Measurements from ENCODE around the gene RSPRY1. TPM values are rescaled to one million over a fixed set of nuclear protein-coding genes. Genes with fewer than 3 reads are reported as not detected.

Gene RSPRY1
- total RNA-seq, 1 experiment from 2014 or later = 57.7 TPM

DNA sequence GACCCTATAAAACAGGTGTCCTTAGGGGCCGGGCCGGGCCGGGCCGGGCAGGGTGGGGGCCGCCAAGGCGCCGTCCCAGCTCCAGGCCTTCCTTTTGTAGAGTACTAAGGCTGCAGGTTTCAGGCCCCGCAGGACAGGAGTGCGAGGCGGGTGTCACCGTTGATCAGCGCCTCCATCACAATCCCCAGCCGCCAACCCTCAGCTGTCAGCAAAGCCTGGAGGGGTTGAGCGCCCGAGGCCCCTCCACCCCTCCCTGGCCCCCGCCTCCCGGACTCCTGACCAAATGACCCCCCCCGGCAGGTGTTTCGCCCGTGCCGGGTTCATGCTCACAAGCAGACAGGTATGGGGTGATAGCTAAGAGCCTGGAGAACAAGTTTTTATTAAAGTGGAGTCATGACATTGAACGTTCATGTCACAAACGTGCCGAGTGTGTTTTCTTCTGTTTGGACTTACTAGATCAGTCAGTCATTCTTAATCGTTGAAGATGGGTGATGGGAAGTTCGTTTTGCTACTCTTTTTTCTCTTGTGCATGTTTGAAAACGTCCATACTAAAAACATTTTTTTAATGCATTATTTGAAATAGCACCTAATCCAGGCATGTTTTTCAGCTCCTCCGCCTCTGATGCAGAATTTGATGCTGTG lies 59.5 kb downstream of the RSPRY1 start:
- POLR2A ChIA-PET = interaction anchor here (0.6 to 2.3 kb wide), 13 partner anchors 10 to 458 kb away, joined by 3 to 9 read pairs (median 5); partner anchors contain the start of genes CIAPIN1, COQ9, PSME3IP1 and RSPRY1

DNA sequence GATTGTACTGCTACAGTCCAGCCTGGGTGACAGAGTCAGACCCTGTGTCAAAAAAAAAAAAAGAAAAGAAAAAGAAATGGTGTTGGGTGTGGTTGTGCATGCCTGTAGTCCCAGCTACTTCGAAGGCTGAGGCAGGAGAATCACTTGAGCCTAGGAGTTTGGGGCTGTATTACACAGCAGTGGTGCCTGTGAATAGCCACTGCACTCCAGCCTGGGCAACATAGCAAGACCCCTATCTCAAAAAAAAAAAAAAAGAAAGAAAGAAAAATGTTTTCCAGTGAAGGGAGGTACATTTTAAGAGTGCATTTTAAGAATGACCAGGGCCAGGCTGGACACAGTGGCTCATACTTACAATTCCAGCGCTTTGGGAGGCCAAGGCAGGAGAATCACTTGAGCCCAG lies 65.2 kb downstream of the RSPRY1 start:
- POLR2A ChIA-PET = no interaction called here
- Mint-ChIP-seq H3K4me1 (ENCODE audit: low read depth, unreplicated experiment) (no peaks in the 10 kb centered on the region), H3K27me3 (ENCODE audit: insufficient read depth, unreplicated experiment) (no peaks in the 10 kb centered on the region), H3K27ac (ENCODE audit: unreplicated experiment) (no peak overlapping the region), H3K9me3 (ENCODE audit: unreplicated experiment) (peaks cover 9% of the 10 kb centered on the region), H3K4me3 (ENCODE audit: unreplicated experiment) (no peak overlapping the region), H3K36me3 (ENCODE audit: insufficient read depth, unreplicated experiment) (peaks cover 70% of the 10 kb centered on the region)
- no peaks in the 10 kb centered on the region; the same call in 1 of the 2 replicates for H3K9me3 ChIP-seq
- H3K27me3 ChIP-seq (replicated peaks; ENCODE audit: control insufficient read depth, insufficient read depth, low read length) = no peaks in the 10 kb centered on the region
- no peak overlapping the region for H3K4me3 ChIP-seq (ENCODE audit: low read depth, low read length)
- BruUV-seq (replicated peaks) = no TSS peak
- intact Hi-C loops (cut with micrococcal nuclease; ENCODE audit: unreplicated experiment) = no loop called here
- DNase-seq = peak in 1 of 2 experiments; percentile 22
- TF ChIP-seq, protein P1, sequence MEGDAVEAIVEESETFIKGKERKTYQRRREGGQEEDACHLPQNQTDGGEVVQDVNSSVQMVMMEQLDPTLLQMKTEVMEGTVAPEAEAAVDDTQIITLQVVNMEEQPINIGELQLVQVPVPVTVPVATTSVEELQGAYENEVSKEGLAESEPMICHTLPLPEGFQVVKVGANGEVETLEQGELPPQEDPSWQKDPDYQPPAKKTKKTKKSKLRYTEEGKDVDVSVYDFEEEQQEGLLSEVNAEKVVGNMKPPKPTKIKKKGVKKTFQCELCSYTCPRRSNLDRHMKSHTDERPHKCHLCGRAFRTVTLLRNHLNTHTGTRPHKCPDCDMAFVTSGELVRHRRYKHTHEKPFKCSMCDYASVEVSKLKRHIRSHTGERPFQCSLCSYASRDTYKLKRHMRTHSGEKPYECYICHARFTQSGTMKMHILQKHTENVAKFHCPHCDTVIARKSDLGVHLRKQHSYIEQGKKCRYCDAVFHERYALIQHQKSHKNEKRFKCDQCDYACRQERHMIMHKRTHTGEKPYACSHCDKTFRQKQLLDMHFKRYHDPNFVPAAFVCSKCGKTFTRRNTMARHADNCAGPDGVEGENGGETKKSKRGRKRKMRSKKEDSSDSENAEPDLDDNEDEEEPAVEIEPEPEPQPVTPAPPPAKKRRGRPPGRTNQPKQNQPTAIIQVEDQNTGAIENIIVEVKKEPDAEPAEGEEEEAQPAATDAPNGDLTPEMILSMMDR (IDR thresholded peaks at IDR 0.05; ENCODE audit: insufficient read depth in 1 of 2, low read depth in 1 of 2, low read length in 1 of 2, severe bottlenecking in 1 of 2, unreplicated experiment in 1 of 2) = no peak
- CTCF ChIA-PET = no interaction called here
- peaks cover 9% of the 10 kb centered on the region for H3K36me3 ChIP-seq (ENCODE audit: control insufficient read depth, insufficient read depth, low read length)
- H3K4me1 ChIP-seq = no peaks in the 10 kb centered on the region

More for the DNA sequence above, 59.5 kb downstream of the RSPRY1 start:
- BruUV-seq (replicated peaks) = no TSS peak
- Mint-ChIP-seq H3K36me3 (ENCODE audit: insufficient read depth, unreplicated experiment) (peaks cover 55% of the 10 kb centered on the region), H3K27ac (ENCODE audit: unreplicated experiment) (peak overlapping the region; percentile 87), H3K4me3 (ENCODE audit: unreplicated experiment) (peak overlapping the region; percentile 85), H3K4me1 (ENCODE audit: low read depth, unreplicated experiment) (peaks cover 7% of the 10 kb centered on the region), H3K9me3 (ENCODE audit: unreplicated experiment) (no peaks in the 10 kb centered on the region), H3K27me3 (ENCODE audit: insufficient read depth, unreplicated experiment) (no peaks in the 10 kb centered on the region)
- H3K36me3 ChIP-seq (ENCODE audit: control insufficient read depth, insufficient read depth, low read length) = 0 out of 2 replicates have a peak, but pooled peaks cover 2% of the 10 kb centered on the region
- peak; percentile 70 to 71 for DNase-seq
- peak overlapping the region; percentile 48 for H3K4me3 ChIP-seq (ENCODE audit: low read depth, low read length)
- intact Hi-C loops (cut with micrococcal nuclease; ENCODE audit: unreplicated experiment) = loop anchor here (1.0 to 2.0 kb wide), 5 partner anchors 35 to 172 kb away; partner anchors contain the start of genes PSME3IP1 and RSPRY1
- CTCF ChIA-PET = interaction anchor here (1.0 to 1.4 kb wide), 5 partner anchors 38 to 203 kb away, joined by 3 to 7 read pairs (median 5); no protein-coding TSS in a partner anchor
- TF ChIP-seq, protein P1 (IDR thresholded peaks at IDR 0.05; ENCODE audit: insufficient read depth in 1 of 2, low read depth in 1 of 2, low read length in 1 of 2, severe bottlenecking in 1 of 2, unreplicated experiment in 1 of 2) = no peak
- H3K27me3 ChIP-seq (replicated peaks; ENCODE audit: control insufficient read depth, insufficient read depth, low read length) = no peaks in the 10 kb centered on the region
- no peaks in the 10 kb centered on the region for H3K4me1 ChIP-seq
- H3K9me3 ChIP-seq = no peaks in the 10 kb centered on the region

DNA sequence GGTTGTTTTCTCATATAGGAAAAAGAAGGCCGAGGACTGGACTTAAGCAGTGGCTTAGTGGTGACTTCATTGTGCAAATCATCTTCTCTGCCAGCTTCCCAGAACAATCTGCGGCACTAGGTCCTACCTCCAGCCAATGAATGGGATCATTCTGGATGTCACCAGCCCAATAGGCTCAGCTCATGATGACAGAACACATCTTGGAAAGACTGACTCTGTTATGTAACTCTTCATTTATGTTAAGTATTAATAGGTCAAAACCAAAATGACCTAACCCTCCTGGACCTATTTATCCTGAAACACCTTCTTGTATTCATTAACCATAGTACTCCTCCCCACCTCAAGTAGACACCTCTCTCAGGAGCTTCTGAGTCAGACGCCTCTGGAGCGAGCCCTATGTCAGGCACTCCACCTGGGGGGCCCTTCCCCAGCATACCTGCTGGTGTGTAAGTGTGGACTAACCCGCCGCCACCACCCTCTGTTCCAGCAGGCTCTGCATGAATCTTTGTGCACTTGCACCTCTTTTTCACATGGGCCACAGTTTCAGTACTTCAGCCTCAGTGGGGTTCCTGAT lies 66.1 kb downstream of the RSPRY1 start:
- BruUV-seq (replicated peaks) = no TSS peak
- Histone ChIP-seq H3K36me3 (ENCODE audit: control insufficient read depth, insufficient read depth, low read length) (peaks cover 9% of the 10 kb centered on the region), H3K4me1 (no peaks in the 10 kb centered on the region), H3K9me3 (no peaks in the 10 kb centered on the region; the same call in 1 of the 2 replicates), H3K27me3 (replicated peaks; ENCODE audit: control insufficient read depth, insufficient read depth, low read length) (no peaks in the 10 kb centered on the region), H3K4me3 (ENCODE audit: low read depth, low read length) (no peak overlapping the region)
- Mint-ChIP-seq H3K36me3 (ENCODE audit: insufficient read depth, unreplicated experiment) (peaks cover 76% of the 10 kb centered on the region), H3K27me3 (ENCODE audit: insufficient read depth, unreplicated experiment) (no peaks in the 10 kb centered on the region), H3K4me1 (ENCODE audit: low read depth, unreplicated experiment) (no peaks in the 10 kb centered on the region), H3K27ac (ENCODE audit: unreplicated experiment) (no peak overlapping the region), H3K9me3 (ENCODE audit: unreplicated experiment) (peaks cover 9% of the 10 kb centered on the region), H3K4me3 (ENCODE audit: unreplicated experiment) (no peak overlapping the region)
- POLR2A ChIA-PET = no interaction called here
- TF ChIP-seq, protein P1 (IDR thresholded peaks at IDR 0.05; ENCODE audit: insufficient read depth in 1 of 2, low read depth in 1 of 2, low read length in 1 of 2, severe bottlenecking in 1 of 2, unreplicated experiment in 1 of 2) = no peak
- DNase-seq = peak; percentile 31 to 39
- CTCF ChIA-PET = interaction anchor here (1.0 kb wide), 1 partner anchor 170 kb away, joined by 3 read pairs; no protein-coding TSS in a partner anchor
- intact Hi-C loops (cut with micrococcal nuclease; ENCODE audit: unreplicated experiment) = no loop called here

Measured in Caco-2 (cell line).